SU-DHL-6 (cell line): Measurements from ENCODE around the gene FGFR3.

ENCODE experiments used
- H2AFZ ChIP-seq: fragments of 200-600 bp; sonication (generic); 2 replicates; pipeline ENCODE4 v1.6.1; 2014; ENCODE audit warnings: low read depth, mild to moderate bottlenecking, moderate library complexity, mixed read lengths, antibody characterized with exemption, low read length; ENCODE audit not compliant: severe bottlenecking
- H3F3A ChIP-seq: fragments of 200-600 bp; shearing (Covaris generic); 2 replicates; pipeline ENCODE4 v1.6.0; 2016; ENCODE audit warnings: antibody characterized with exemption, mild to moderate bottlenecking; ENCODE audit not compliant: insufficient read depth
- H3K27ac ChIP-seq: fragments of 200-600 bp; sonication (generic); 2 replicates; pipeline ENCODE4 v1.5.1; 2016; ENCODE audit warnings: low read depth, mild to moderate bottlenecking, low read length, moderate library complexity, mixed read lengths
- H3K27me3 ChIP-seq: fragments of 200-600 bp; sonication (generic), shearing (Covaris generic); 2 replicates; pipeline ENCODE4 v1.6.0; 2014; ENCODE audit warnings: mild to moderate bottlenecking, low read length
- H3K36me3 ChIP-seq: fragments of 200-600 bp; sonication (generic); 2 replicates; pipeline ENCODE4 v1.6.1; 2014; ENCODE audit warnings: mild to moderate bottlenecking, low read length, mixed read lengths
- H3K4me2 ChIP-seq: fragments of 300-600, 200-600 bp; shearing (Covaris generic), sonication (generic); 2 replicates; pipeline ENCODE4 v1.6.0; 2014; ENCODE audit warnings: low read length, low read depth, mild to moderate bottlenecking; ENCODE audit not compliant: poor library complexity, severe bottlenecking
- H3K4me3 ChIP-seq: fragments of 200-600 bp; sonication (generic); 2 replicates; pipeline ENCODE4 v1.5.1; 2014; ENCODE audit warnings: antibody characterized with exemption, low read length, mild to moderate bottlenecking, mixed read lengths; ENCODE audit not compliant: insufficient read depth, poor library complexity, severe bottlenecking
- H3K79me2 ChIP-seq: fragments of 200-600 bp; sonication (generic); 2 replicates; pipeline ENCODE4 v1.6.1; 2014; ENCODE audit warnings: mild to moderate bottlenecking, low read length, moderate library complexity; ENCODE audit not compliant: insufficient read depth
- H3K9ac ChIP-seq: fragments of 200-600 bp; sonication (generic); 2 replicates; pipeline ENCODE4 v1.7.0; 2014; ENCODE audit warnings: mild to moderate bottlenecking, low read length
- H3K9me2 ChIP-seq: fragments of 200-600 bp; sonication (generic); replicated peaks from 2 replicates; pipeline ENCODE4 v1.6.1; 2014; ENCODE audit warnings: low read length; ENCODE audit not compliant: insufficient read depth
- H3K9me3 ChIP-seq: fragments of 200-600 bp; sonication (generic); 2 replicates; pipeline ENCODE4 v1.6.1; 2014; ENCODE audit warnings: low read length, mixed read lengths; ENCODE audit not compliant: insufficient read depth
- H4K20me1 ChIP-seq: fragments of 200-600 bp; sonication (generic); 2 replicates; pipeline ENCODE4 v1.6.1; 2014; ENCODE audit warnings: low read depth, mild to moderate bottlenecking, antibody characterized with exemption, low read length, moderate library complexity, mixed read lengths
- EZH2phosphoT487 ChIP-seq: fragments of 200-600 bp; sonication (generic), shearing (Covaris generic); conservative IDR thresholded peaks from 2 replicates; pipeline ENCODE4 v1.6.1; 2018; ENCODE audit warnings: mild to moderate bottlenecking, antibody characterized with exemption, low read length, moderate library complexity, mixed read lengths
- TF ChIP-seq, protein P1 (sequence below): fragments of 200-600 bp; sonication (generic); IDR thresholded peaks from one replicate; pipeline ENCODE4 v1.5.1; 2017; ENCODE audit warnings: antibody characterized with exemption, mild to moderate bottlenecking, low read length, moderate library complexity; ENCODE audit not compliant: insufficient read depth, poor library complexity, severe bottlenecking

Gene FGFR3

GRCh38 chr4:1793940-1794808 lies 1.1 kb downstream of the FGFR3 start:
- Histone ChIP-seq H3K9me2 (no peaks in the 10 kb centered on the region), H3K4me3 (no peak overlapping the region), H3K36me3 (no peaks in the 10 kb centered on the region), H3K4me2 (no peak overlapping the region), H3F3A (no peaks in the 10 kb centered on the region), H3K27me3 (no peaks in the 10 kb centered on the region), H3K9me3 (no peaks in the 10 kb centered on the region), H4K20me1 (no peaks in the 10 kb centered on the region), H2AFZ (no peak overlapping the region), H3K27ac (no peak overlapping the region), H3K9ac (no peak overlapping the region), H3K79me2 (no peaks in the 10 kb centered on the region)
- TF ChIP-seq, protein P1, sequence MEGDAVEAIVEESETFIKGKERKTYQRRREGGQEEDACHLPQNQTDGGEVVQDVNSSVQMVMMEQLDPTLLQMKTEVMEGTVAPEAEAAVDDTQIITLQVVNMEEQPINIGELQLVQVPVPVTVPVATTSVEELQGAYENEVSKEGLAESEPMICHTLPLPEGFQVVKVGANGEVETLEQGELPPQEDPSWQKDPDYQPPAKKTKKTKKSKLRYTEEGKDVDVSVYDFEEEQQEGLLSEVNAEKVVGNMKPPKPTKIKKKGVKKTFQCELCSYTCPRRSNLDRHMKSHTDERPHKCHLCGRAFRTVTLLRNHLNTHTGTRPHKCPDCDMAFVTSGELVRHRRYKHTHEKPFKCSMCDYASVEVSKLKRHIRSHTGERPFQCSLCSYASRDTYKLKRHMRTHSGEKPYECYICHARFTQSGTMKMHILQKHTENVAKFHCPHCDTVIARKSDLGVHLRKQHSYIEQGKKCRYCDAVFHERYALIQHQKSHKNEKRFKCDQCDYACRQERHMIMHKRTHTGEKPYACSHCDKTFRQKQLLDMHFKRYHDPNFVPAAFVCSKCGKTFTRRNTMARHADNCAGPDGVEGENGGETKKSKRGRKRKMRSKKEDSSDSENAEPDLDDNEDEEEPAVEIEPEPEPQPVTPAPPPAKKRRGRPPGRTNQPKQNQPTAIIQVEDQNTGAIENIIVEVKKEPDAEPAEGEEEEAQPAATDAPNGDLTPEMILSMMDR: no peak
- no peak for TF ChIP-seq EZH2phosphoT487

DNA sequence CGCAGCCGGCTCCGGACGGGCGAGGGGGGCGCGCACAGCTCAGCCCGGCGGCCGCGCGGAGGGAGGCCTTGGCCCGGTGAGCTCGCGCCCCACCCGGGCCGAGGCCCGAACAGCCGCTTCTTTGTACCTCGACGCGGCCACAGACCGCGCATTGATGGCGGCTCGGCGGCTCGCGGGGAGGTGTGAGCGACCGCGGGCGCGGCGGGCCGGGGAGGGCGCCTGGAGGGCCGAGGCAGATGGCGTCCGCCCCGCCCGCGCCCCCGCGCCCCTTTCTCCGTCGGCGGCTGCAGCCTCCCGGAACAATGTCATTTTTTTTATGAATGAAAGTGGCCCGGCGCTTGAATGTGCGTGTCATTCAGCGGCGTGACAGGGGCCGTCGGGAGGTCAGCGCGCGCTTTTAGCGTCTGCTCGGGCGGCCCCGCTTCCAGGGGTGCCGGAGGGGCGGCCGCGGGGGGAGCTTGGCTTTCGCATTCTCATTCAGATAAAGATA lies 1.8 kb downstream of the FGFR3 start:
- Histone ChIP-seq H3K4me2 (no peak overlapping the region), H3K9me2 (no peaks in the 10 kb centered on the region), H3K4me3 (no peak overlapping the region), H2AFZ (no peak overlapping the region), H3F3A (no peaks in the 10 kb centered on the region), H4K20me1 (no peaks in the 10 kb centered on the region), H3K79me2 (no peaks in the 10 kb centered on the region), H3K36me3 (no peaks in the 10 kb centered on the region), H3K27me3 (no peaks in the 10 kb centered on the region), H3K9me3 (no peaks in the 10 kb centered on the region), H3K9ac (no peak overlapping the region), H3K27ac (no peak overlapping the region)
- no peak for TF ChIP-seq EZH2phosphoT487
- TF ChIP-seq, protein P1: no peak

DNA sequence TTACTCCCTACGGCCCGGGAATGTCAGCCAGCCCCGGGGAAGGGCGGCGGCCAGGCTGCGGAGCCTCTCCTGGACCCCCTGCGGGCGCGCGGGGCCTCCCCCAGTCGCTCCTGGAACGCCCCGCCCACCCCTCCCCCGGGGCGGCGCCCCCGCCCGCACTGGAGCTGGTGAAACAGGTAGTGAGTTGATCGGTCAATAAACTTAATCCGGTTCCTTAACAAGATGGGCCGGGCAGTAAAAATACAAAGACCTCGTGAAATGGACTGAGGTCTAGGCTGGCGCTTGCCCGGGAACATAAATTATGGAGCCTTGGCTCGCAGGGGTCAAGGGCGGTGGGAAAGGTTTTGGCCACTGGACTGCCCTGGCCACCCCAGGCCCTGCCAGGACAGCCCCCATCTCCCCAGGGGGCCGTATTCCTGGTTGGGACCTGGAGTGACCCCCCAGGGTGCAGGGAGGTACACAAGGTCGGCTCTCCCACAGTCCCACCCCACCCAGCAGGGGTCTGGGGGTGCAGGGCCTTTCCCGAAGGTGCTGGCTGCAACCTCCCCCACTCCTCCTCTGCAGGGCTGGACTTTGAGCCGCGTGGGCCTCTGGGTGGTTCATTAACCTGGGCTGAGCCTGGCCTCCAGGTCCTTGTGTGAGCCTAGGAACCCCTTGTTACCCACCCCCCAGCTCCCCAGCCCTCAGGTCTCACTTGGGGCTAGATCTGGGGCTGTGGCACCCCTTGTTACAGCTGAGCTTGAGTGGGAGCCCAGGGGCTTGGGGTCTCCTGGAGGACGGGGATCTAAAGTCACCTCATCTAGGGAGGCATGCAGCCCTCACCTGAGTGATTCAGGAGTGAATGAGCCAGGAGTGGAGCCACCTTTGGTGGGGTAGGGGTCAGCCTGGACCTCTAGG lies 2.5 kb downstream of the FGFR3 start:
- Histone ChIP-seq H3K36me3 (no peaks in the 10 kb centered on the region), H3K79me2 (no peaks in the 10 kb centered on the region), H3K4me3 (no peak overlapping the region), H3K9me3 (no peaks in the 10 kb centered on the region), H3F3A (no peaks in the 10 kb centered on the region), H3K27ac (no peak overlapping the region), H3K4me2 (no peak overlapping the region), H4K20me1 (no peaks in the 10 kb centered on the region), H3K27me3 (no peaks in the 10 kb centered on the region), H3K9ac (no peak overlapping the region), H3K9me2 (no peaks in the 10 kb centered on the region), H2AFZ (no peak overlapping the region)
- TF ChIP-seq, protein P1: no peak
- TF ChIP-seq EZH2phosphoT487: no peak
